ENCODE data around the gene EIF4B. TPM values are rescaled to one million over a fixed set of nuclear protein-coding genes. Genes with fewer than 3 reads are reported as not detected.
A peak's percentile ranks its signal among the peaks of the same experiment; 100 is the strongest.

Gene EIF4B
- total RNA-seq, 4 donors from 2014 or later = 297 to 484 (median 401) TPM

DNA sequence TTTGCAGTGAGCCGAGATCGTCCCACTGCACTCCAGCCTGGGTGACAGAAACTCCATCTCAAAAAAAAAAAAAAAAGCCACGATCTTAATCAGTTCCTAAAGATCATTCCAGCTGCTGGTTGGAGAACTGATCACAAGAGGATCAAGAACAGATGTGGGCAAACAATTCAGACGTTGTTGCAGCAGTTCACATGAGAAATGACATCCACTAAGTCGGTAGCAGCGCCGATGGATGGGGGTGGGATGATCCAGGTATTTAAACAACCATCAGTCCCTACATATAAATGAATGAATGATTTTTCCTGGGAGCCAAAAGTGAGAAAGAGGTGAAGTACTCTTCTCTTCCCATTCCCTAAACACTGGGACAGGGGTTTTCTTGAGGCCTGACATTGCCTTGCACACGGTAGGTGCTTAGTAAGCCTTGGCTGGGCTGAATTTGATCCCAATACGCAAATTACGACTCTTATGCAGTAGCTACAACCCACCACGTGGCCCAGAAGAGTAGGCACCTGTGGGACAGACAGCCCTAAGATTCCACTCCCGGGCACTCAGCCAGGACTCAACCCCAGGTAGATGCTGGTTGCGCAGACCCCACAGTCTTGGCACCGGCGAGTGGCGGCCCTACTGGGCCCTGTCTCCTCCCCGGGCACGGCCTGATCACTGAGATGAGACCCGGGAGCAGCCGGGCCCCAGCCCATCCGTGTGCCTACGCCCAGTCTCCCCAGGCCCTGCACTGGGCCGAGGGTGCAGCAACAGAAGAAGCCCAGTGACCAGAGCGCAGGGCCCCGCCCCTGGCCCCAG, 72.4 kb downstream of the EIF4B start:
- H3K27me3 ChIP-seq = no peaks in the 10 kb centered on the region
- TF ChIP-seq POLR2A (IDR thresholded peaks at IDR 0.05) = no peak
- TF ChIP-seq EP300 (IDR thresholded peaks at IDR 0.05) = no peak
- TF ChIP-seq, protein P1, sequence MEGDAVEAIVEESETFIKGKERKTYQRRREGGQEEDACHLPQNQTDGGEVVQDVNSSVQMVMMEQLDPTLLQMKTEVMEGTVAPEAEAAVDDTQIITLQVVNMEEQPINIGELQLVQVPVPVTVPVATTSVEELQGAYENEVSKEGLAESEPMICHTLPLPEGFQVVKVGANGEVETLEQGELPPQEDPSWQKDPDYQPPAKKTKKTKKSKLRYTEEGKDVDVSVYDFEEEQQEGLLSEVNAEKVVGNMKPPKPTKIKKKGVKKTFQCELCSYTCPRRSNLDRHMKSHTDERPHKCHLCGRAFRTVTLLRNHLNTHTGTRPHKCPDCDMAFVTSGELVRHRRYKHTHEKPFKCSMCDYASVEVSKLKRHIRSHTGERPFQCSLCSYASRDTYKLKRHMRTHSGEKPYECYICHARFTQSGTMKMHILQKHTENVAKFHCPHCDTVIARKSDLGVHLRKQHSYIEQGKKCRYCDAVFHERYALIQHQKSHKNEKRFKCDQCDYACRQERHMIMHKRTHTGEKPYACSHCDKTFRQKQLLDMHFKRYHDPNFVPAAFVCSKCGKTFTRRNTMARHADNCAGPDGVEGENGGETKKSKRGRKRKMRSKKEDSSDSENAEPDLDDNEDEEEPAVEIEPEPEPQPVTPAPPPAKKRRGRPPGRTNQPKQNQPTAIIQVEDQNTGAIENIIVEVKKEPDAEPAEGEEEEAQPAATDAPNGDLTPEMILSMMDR (IDR thresholded peaks at IDR 0.05) = peak in 1 of 5 experiments; percentile 8
- peak overlapping the region; percentile 71 to 96 (median 91) for H3K27ac ChIP-seq
- H3K4me3 ChIP-seq = peak overlapping the region; percentile 48 to 79 (median 72)
- no peaks in the 10 kb centered on the region for H3K9me3 ChIP-seq
- 15 to 25% methylated on average over 14 to 22 of the region's 25 CpGs for WGBS, 2 donors
- peaks cover 0 to 65% (median 26%) of the 10 kb centered on the region in 4 donors for H3K4me1 ChIP-seq
- H3K36me3 ChIP-seq = peaks cover 0 to 31% (median 0%) of the 10 kb centered on the region in 3 donors
- DNase-seq (ENCODE audit: low spot score in 2 of 2) = no peak

DNA sequence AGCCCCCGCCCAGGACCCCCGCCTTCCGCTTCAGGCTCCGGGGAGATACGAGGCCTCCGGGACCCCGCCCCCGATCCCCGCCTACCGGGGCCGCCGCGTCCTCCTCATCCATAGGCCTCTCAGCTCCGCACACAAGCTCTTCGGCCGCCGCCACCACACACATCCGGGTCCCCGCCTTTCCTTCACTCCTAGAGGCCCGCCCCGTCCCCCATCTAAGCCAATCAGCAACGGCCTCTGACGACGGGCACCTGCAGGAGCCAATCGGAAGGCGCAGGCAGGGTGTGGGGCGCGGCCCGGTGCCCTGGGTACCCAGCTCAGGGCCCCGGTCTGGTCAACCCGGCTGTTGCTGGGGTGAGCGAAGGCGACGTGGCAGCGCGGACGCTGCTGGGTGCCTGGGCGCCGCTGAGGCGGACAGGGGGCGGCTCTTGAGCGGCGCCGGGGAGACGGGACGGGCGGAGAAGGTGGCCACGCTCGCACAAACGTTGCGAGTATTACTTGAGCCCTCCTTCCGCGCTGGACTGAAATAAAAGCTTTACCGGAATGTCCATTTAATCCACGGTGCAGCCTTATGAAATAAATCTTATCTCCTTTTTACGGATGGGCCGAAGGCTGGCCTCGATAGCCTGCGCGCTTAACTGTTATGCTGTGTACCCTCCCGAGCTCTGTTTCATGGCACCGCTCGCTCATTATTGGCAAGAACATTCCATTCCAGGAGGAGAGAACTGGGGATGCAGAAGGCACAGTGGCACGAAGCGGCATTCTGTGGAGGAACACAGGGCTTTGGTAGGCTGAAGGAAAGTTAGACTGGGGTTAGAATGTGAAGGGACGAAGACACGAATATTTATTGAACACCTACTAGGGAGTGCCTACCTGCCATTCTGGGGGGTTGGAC, 73.2 kb downstream of the EIF4B start, which contains the start of gene SPRYD3:
Gene SPRYD3 (minus strand): TSS at position 165 of the 892 bp plus-strand sequence. CDS start 57 bp downstream, at position 108.
- peak; percentile 98 to 99 for DNase-seq (ENCODE audit: low spot score in 2 of 2)
- WGBS, 2 donors = 2% methylated on average over 51 to 52 of the region's 67 CpGs
- peak; percentile 85 to 88 for TF ChIP-seq POLR2A (IDR thresholded peaks at IDR 0.05)
- TF ChIP-seq EP300 (IDR thresholded peaks at IDR 0.05) = peak; percentile 9 to 96
- TF ChIP-seq, protein P1 (IDR thresholded peaks at IDR 0.05) = peak in 1 of 5 experiments; percentile 29
- peak within 1 kb of the TSS; percentile 48 to 79 (median 72) for H3K4me3 ChIP-seq
- peaks cover 0 to 24% (median 0%) of the 10 kb centered on the region in 3 donors for H3K36me3 ChIP-seq
- H3K27ac ChIP-seq = peak within 1 kb of the TSS; percentile 71 to 96 (median 91)
- peaks cover 0 to 56% (median 18%) of the 10 kb centered on the region in 4 donors for H3K4me1 ChIP-seq
- H3K9me3 ChIP-seq = no peaks in the 10 kb centered on the region
- no peaks in the 10 kb centered on the region for H3K27me3 ChIP-seq

DNA sequence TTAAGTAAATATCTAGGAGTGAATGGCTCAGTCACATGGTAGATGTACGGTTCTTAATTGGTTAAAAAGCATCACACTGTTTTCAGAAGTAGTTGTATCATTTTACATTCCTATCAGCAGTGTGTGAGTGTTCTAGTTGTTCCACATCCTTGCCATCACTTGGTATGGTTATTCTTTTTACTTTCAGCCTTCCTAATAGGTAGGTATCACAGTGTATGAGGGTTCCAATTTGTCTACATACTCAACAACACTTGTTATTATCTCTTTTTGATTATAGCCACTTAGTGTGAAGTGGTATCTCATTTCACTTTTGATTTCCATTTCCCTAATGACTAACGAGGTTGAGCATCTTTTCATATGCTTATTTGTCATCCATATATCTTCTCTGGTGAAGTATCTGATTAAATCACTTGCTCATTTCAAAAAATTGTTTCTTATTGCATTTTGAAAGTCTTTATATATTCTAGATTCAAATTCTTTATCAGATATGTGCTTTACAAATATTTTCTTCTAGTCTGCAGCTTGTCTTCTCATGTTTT, 76.5 kb downstream of the EIF4B start:
- no peak overlapping the region for H3K4me3 ChIP-seq
- no peaks in the 10 kb centered on the region for H3K27me3 ChIP-seq
- no peaks in the 10 kb centered on the region for H3K9me3 ChIP-seq
- H3K36me3 ChIP-seq = no peaks in the 10 kb centered on the region
- 80 to 82% methylated on average over 2 of the region's 2 CpGs for WGBS, 2 donors
- H3K4me1 ChIP-seq = peaks cover 0 to 27% (median 10%) of the 10 kb centered on the region in 4 donors
- H3K27ac ChIP-seq = no peak overlapping the region
- no peak for TF ChIP-seq EP300 (IDR thresholded peaks at IDR 0.05)
- no peak for TF ChIP-seq POLR2A (IDR thresholded peaks at IDR 0.05)
- TF ChIP-seq, protein P1 (IDR thresholded peaks at IDR 0.05) = no peak
- DNase-seq (ENCODE audit: low spot score in 2 of 2) = no peak

DNA sequence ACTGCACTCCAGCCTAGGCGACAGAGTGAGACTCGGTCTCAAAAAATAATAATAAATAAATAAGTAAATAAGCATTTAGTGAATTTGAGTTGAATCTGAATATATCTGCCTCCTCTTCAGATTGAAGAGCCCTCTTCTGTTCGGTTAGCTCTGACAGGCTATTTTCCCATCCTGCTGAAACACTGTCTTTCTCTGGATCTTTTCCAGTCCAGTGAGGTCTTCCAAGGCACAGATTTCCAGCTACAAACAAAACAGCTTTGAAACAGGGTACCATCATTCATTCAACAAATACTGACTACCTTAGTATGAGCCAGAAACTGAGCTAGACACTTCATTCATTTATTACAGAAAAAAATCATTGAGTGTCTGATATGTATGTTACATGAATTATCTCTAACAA, 80.1 kb downstream of the EIF4B start:
- no peaks in the 10 kb centered on the region for H3K36me3 ChIP-seq
- no peak for TF ChIP-seq EP300 (IDR thresholded peaks at IDR 0.05)
- TF ChIP-seq, protein P1 (IDR thresholded peaks at IDR 0.05) = no peak
- WGBS, 2 donors = 69 to 79% methylated on average over 3 of the region's 3 CpGs
- no peaks in the 10 kb centered on the region for H3K27me3 ChIP-seq
- no peak overlapping the region for H3K4me3 ChIP-seq
- H3K9me3 ChIP-seq = no peaks in the 10 kb centered on the region
- DNase-seq (ENCODE audit: low spot score in 2 of 2) = no peak
- H3K4me1 ChIP-seq = no peaks in the 10 kb centered on the region
- no peak overlapping the region for H3K27ac ChIP-seq

Data from tibial nerve (tissue), 4 donors.